Psoas muscle (tissue), 8 donors: Measurements from ENCODE around the gene MIB1. TPM values are rescaled to one million over a fixed set of nuclear protein-coding genes. Genes with fewer than 3 reads are reported as not detected.

Experiments used
- ATAC-seq, 4 donors: fragments of 200-7000 bp; cut with Tn5 transposase; one replicate each; pipeline ENCODE4 v1.9.1; 2020; ENCODE audit warnings: moderate library complexity in 3 of 4, mild to moderate bottlenecking in 2 of 4
- DNase-seq, 2 donors: peaks; one replicate each; pipeline ENCODE4 v3.0.0-alpha.2; 2020
- H3K27ac ChIP-seq: fragments of 200-600 bp; one replicate; pipeline ENCODE4 v1.8.0; 2022
- H3K27me3 ChIP-seq, 3 donors: fragments of 200-600 bp in 1 of 3; one replicate each; pipeline versions ENCODE4 v1.6.1 to v1.8.0; 2013 to 2022; ENCODE audit warnings: low read length in 2 of 3, mild to moderate bottlenecking in 2 of 3, moderate library complexity in 1 of 3; ENCODE audit not compliant: insufficient read depth in 3 of 3
- H3K36me3 ChIP-seq, 2 donors: fragments of 200-600 bp in 1 of 2; one replicate each; pipeline versions ENCODE4 v1.6.1 to v1.8.0; 2013 to 2022; ENCODE audit warnings: low read depth in 1 of 2, mild to moderate bottlenecking in 1 of 2, moderate library complexity in 1 of 2; ENCODE audit not compliant: insufficient read depth in 1 of 2
- H3K4me1 ChIP-seq: fragments of 200-600 bp; one replicate; pipeline ENCODE4 v1.8.0; 2022
- H3K4me3 ChIP-seq: fragments of 200-600 bp; one replicate; pipeline ENCODE4 v1.8.0; 2022; ENCODE audit warnings: mild to moderate bottlenecking
- H3K9me3 ChIP-seq: fragments of 200-600 bp; one replicate; pipeline ENCODE4 v1.8.0; 2022
- WGBS, 3 donors: extraction: QIAGEN DNeasy Blood & Tissue Kit; methylation state at CpG; one replicate each; pipeline versions ENCODE4 v1.1.6 to v1.1.7; 2013; 5-methylcytosine and 5-hydroxymethylcytosine counted together
- intact Hi-C, 2 donors: fragments of 100-400 bp; cut with DNase I; formaldehyde crosslinking; loops; one replicate each; pipeline versions ENCODE4 v1.11.0 to v1.14.2; 2022
- polyA plus RNA-seq, 3 donors: library from polyadenylated mRNA; stranded (reverse); fragments of 200-250 nt; gene quantifications; one replicate each; pipeline ENCODE4 v1.2.3, GENCODE V29; 2013
- total RNA-seq, 4 donors: library from RNA; stranded (reverse); fragmentation: NEBNext Ultra II Directional in 2 of 4; extraction: Animal tissue kit (Norgen Biotek cat#: 25700) in 2 of 4; gene quantifications; one replicate each; pipeline versions ENCODE4 v1.2.1 to v1.2.4, GENCODE V29; 2021 to 2023
- TF ChIP-seq, protein P1 (sequence below): fragments of 200-600 bp; IDR thresholded peaks from one replicate; pipeline ENCODE4 v1.8.0; 2022; ENCODE audit warnings: antibody characterized with exemption
- donor health status: healthy with polysubstance abuse.
- donor health status: DM: no; HTN: no; CAD: no; lungs with moderate emphysema.
- donor health status: Bipolar disorder and iron deficiency.
- donor health status: healthy.
- donor health status: DM: yes; HTN: yes; CAD: no.
- donor health status: DM: no; HTN: no; CAD: no.
- donor health status: DM: no; HTN: no; CAD: no.
- donor health status: DM: yes; HTN: yes; CAD: no.

MIB1 gene
- total and polyA plus RNA-seq, 7 donors = 2.1 to 21.3 (median 16.1) TPM

DNA sequence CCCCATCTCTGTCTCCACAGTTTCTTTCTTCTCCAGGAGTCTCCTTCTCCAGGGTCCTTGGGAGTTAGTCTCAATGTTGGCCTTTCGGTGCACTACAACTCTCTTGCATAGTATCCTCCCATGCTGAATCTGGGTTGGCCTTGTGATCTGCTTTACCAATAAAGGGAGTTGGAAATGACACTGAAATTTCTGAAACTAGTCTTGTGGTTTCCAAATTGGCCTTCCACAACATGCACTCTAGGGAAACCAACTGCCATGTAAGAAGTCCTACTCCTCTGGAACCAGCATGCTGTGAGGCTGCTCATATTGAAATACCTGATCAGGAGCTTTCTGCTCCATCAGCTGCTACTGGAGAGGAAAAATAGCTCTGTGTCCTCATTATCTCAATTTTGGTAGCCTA, 26.1 kb upstream of the MIB1 start:
- Histone ChIP-seq H3K9me3 (no peaks in the 10 kb centered on the region), H3K27ac (no peak overlapping the region), H3K4me1 (no peaks in the 10 kb centered on the region), H3K36me3 (no peaks in the 10 kb centered on the region), H3K27me3 (no peaks in the 10 kb centered on the region), H3K4me3 (no peak overlapping the region)
- ATAC-seq = no peak
- TF ChIP-seq, protein P1, sequence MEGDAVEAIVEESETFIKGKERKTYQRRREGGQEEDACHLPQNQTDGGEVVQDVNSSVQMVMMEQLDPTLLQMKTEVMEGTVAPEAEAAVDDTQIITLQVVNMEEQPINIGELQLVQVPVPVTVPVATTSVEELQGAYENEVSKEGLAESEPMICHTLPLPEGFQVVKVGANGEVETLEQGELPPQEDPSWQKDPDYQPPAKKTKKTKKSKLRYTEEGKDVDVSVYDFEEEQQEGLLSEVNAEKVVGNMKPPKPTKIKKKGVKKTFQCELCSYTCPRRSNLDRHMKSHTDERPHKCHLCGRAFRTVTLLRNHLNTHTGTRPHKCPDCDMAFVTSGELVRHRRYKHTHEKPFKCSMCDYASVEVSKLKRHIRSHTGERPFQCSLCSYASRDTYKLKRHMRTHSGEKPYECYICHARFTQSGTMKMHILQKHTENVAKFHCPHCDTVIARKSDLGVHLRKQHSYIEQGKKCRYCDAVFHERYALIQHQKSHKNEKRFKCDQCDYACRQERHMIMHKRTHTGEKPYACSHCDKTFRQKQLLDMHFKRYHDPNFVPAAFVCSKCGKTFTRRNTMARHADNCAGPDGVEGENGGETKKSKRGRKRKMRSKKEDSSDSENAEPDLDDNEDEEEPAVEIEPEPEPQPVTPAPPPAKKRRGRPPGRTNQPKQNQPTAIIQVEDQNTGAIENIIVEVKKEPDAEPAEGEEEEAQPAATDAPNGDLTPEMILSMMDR = no peak
- 96 to 100% (median 100%) methylated on average over 1 of the region's 1 CpG for WGBS, 3 donors
- intact Hi-C loops = no loop called here
- no peak for DNase-seq

GRCh38 chr18:21722687-21723086, 17.9 kb upstream of the MIB1 start:
- intact Hi-C loops = no loop called here
- DNase-seq (no peak), ATAC-seq (no peak)
- no peaks in the 10 kb centered on the region for H3K36me3 ChIP-seq
- no peak overlapping the region for H3K27ac ChIP-seq
- no peaks in the 10 kb centered on the region for H3K4me1 ChIP-seq
- no peaks in the 10 kb centered on the region for H3K27me3 ChIP-seq
- no peaks in the 10 kb centered on the region for H3K9me3 ChIP-seq
- H3K4me3 ChIP-seq = no peak overlapping the region
- TF ChIP-seq, protein P1 = no peak
- WGBS, 3 donors = 96 to 100% (median 98%) methylated on average over 2 of the region's 2 CpGs

DNA sequence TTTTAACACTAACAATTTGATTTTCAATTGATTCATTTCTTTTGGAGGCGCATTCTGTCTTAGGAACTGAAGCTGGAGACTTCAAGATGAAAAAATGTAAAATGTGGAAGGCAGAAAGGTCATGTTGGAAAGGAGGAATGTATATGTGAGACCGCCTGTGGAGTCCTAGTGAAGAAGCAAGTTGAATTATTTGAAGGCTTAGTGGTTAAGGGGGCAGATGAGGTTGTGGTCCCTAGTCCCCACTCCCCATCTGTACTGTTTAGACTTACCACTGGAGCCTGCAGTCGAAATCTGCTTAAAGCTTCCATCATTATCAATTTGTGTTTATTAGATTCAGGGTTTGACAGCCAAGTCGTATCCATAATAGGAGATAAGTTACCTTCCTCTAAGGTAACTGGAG, 15.4 kb upstream of the MIB1 start:
- no peaks in the 10 kb centered on the region for H3K9me3 ChIP-seq
- no peaks in the 10 kb centered on the region for H3K27me3 ChIP-seq
- DNase-seq (no peak), ATAC-seq (no peak)
- no peak overlapping the region for H3K4me3 ChIP-seq
- H3K27ac ChIP-seq = no peak overlapping the region
- H3K4me1 ChIP-seq = no peaks in the 10 kb centered on the region
- TF ChIP-seq, protein P1 = no peak
- 85 to 89% (median 86%) methylated on average over 4 of the region's 4 CpGs for WGBS, 3 donors
- intact Hi-C loops = no loop called here
- no peaks in the 10 kb centered on the region for H3K36me3 ChIP-seq

GRCh38 chr18:21727702-21728101, 12.9 kb upstream of the MIB1 start:
- ATAC-seq (no peak), DNase-seq (no peak)
- no peaks in the 10 kb centered on the region for H3K36me3 ChIP-seq
- TF ChIP-seq, protein P1 = no peak
- H3K9me3 ChIP-seq = no peaks in the 10 kb centered on the region
- WGBS, 3 donors = 69 to 90% (median 88%) methylated on average over 2 of the region's 2 CpGs
- H3K4me3 ChIP-seq = no peak overlapping the region
- H3K27me3 ChIP-seq = no peaks in the 10 kb centered on the region
- H3K4me1 ChIP-seq = no peaks in the 10 kb centered on the region
- no peak overlapping the region for H3K27ac ChIP-seq
- intact Hi-C loops = no loop called here

GRCh38 chr18:21733011-21733410, 7.6 kb upstream of the MIB1 start:
- no peaks in the 10 kb centered on the region for H3K36me3 ChIP-seq
- H3K9me3 ChIP-seq = peaks cover 5% of the 10 kb centered on the region
- no peak overlapping the region for H3K4me3 ChIP-seq
- DNase-seq (no peak), ATAC-seq (no peak)
- no peaks in the 10 kb centered on the region for H3K4me1 ChIP-seq
- 78 to 92% (median 91%) methylated on average over 5 of the region's 5 CpGs for WGBS, 3 donors
- intact Hi-C loops = no loop called here
- TF ChIP-seq, protein P1 = no peak
- no peak overlapping the region for H3K27ac ChIP-seq
- H3K27me3 ChIP-seq = no peaks in the 10 kb centered on the region
